Left lung (tissue), 14 donors: ENCODE results near the gene SLC41A3. TPM values are rescaled to one million over a fixed set of nuclear protein-coding genes. Genes with fewer than 3 reads are reported as not detected.

ENCODE experiments used
- ATAC-seq: fragments of 200-7000 bp; cut with Tn5 transposase; one replicate; pipeline ENCODE4 v1.9.1; 2020; ENCODE audit warnings: moderate library complexity
- DNase-seq, 4 donors: peaks; one replicate each; pipeline ENCODE4 v3.0.0-alpha.2; 2013 to 2020
- H3K27ac ChIP-seq, 2 donors: fragments of 200-600 bp; sonication (generic) in 1 of 2; one replicate each; pipeline versions ENCODE4 v1.5.0 to v1.8.0; 2020 to 2021
- H3K27me3 ChIP-seq, 2 donors: fragments of 200-600 bp; sonication (generic) in 1 of 2; one replicate each; pipeline versions ENCODE4 v1.5.0 to v1.8.0; 2020 to 2021
- H3K36me3 ChIP-seq, 2 donors: fragments of 200-600 bp; sonication (generic) in 1 of 2; one replicate each; pipeline versions ENCODE4 v1.5.0 to v1.8.0; 2020 to 2021
- H3K4me1 ChIP-seq, 2 donors: fragments of 200-600 bp; one replicate each; pipeline ENCODE4 v1.8.0; 2021
- H3K4me3 ChIP-seq, 2 donors: fragments of 200-600 bp; sonication (generic) in 1 of 2; one replicate each; pipeline versions ENCODE4 v1.5.0 to v1.8.0; 2020 to 2021; ENCODE audit warnings: mild to moderate bottlenecking in 1 of 2
- H3K9me3 ChIP-seq, 2 donors: fragments of 200-600 bp; sonication (generic) in 1 of 2; one replicate each; pipeline versions ENCODE4 v1.5.0 to v1.8.0; 2020 to 2021
- CTCF ChIP-seq, 2 donors: fragments of 200-600 bp; sonication (generic) in 1 of 2; IDR thresholded peaks; one replicate each; pipeline versions ENCODE4 v1.5.0 to v1.8.0; 2021; ENCODE audit warnings: antibody characterized with exemption in 2 of 2
- intact Hi-C, 2 donors: fragments of 100-400 bp; cut with DNase I; formaldehyde crosslinking; loops; one replicate each; pipeline versions ENCODE4 v1.11.2 to v1.14.2; 2022
- long read RNA-seq, 12 donors: library from polyadenylated mRNA in 2 of 12; unstranded in 2 of 12; transcript quantifications; one replicate each; pipeline ENCODE4 v2.0.0 and lab custom pipeline, GENCODE V29; 2019 to 2026
- polyA plus RNA-seq, 6 donors: library from polyadenylated mRNA; unstranded; fragments of 120-200 nt; gene quantifications; one replicate each; pipeline ENCODE4 v1.2.1, GENCODE V29; 2013; ENCODE audit not compliant: insufficient read length in 6 of 6
- total RNA-seq, 2 donors: library from RNA; stranded (reverse); fragmentation: NEBNext Ultra II Directional; extraction: Animal tissue kit (Norgen Biotek cat#: 25700); gene quantifications; one replicate each; pipeline ENCODE4 v1.2.1, GENCODE V29; 2021
- donor health status: DM: no; HTN: yes; CAD: no.
- donor health status: DM: no; HTN: no; CAD: no.

Gene SLC41A3
- total RNA-seq (10 to 100 TPM; 35.1 to 48.6 TPM), polyA plus RNA-seq (10 to 100 TPM; 52.2 to 69.5 (median 62.8) TPM)
- long read RNA-seq, donor 1, transcript SLC41A3-208 (6 exons, 2,351 nt) = major isoform, 5 of 20 reads
- long read RNA-seq, donor 1, partial matches to known transcripts = 6 of 20 reads
- long read RNA-seq, donor 1, other reads (novel, unspliced or antisense) = 0 of 20 reads
- long read RNA-seq, donor 2, transcript SLC41A3-208 (6 exons, 2,351 nt) = major isoform, 8 of 30 reads
- long read RNA-seq, donor 2, transcript SLC41A3-203 (11 exons, 2,169 nt) = minor isoform, 7 of 30 reads
- long read RNA-seq, donor 2, partial matches to known transcripts = 12 of 30 reads
- long read RNA-seq, donor 2, other reads (novel, unspliced or antisense) = 0 of 30 reads
- long read RNA-seq, donor 3, transcript SLC41A3-203 (11 exons, 2,169 nt) = major isoform, 5 of 10 reads
- long read RNA-seq, donor 3, partial matches to known transcripts = 0 of 10 reads
- long read RNA-seq, donor 3, other reads (novel, unspliced or antisense) = 0 of 10 reads
- long read RNA-seq, donor 4, transcript SLC41A3-203 (11 exons, 2,169 nt) = major isoform, 15 of 24 reads
- long read RNA-seq, donor 4, partial matches to known transcripts = 3 of 24 reads
- long read RNA-seq, donor 4, other reads (novel, unspliced or antisense) = 4 of 24 reads
- long read RNA-seq, donor 5, transcript SLC41A3-208 (6 exons, 2,351 nt) = major isoform, 10 of 20 reads
- long read RNA-seq, donor 5, transcript SLC41A3-203 (11 exons, 2,169 nt) = minor isoform, 5 of 20 reads
- long read RNA-seq, donor 5, partial matches to known transcripts = 0 of 20 reads
- long read RNA-seq, donor 5, other reads (novel, unspliced or antisense) = 0 of 20 reads
- long read RNA-seq, donor 6, transcript SLC41A3-203 (11 exons, 2,169 nt) = major isoform, 5 of 8 reads
- long read RNA-seq, donor 6, partial matches to known transcripts = 0 of 8 reads
- long read RNA-seq, donor 6, other reads (novel, unspliced or antisense) = 0 of 8 reads
- long read RNA-seq, donor 7, transcript SLC41A3-208 (6 exons, 2,351 nt) = major isoform, 8 of 13 reads
- long read RNA-seq, donor 7, partial matches to known transcripts = 0 of 13 reads
- long read RNA-seq, donor 7, other reads (novel, unspliced or antisense) = 0 of 13 reads
- long read RNA-seq, donor 8, transcript SLC41A3-208 (6 exons, 2,351 nt) = major isoform, 12 of 28 reads
- long read RNA-seq, donor 8, partial matches to known transcripts = 6 of 28 reads
- long read RNA-seq, donor 8, other reads (novel, unspliced or antisense) = 0 of 28 reads
- long read RNA-seq, donor 9 = 0 reads
- long read RNA-seq, donor 10, transcript SLC41A3-203 (11 exons, 2,169 nt) = major isoform, 12 of 26 reads
- long read RNA-seq, donor 10, partial matches to known transcripts = 8 of 26 reads
- long read RNA-seq, donor 10, other reads (novel, unspliced or antisense) = 2 of 26 reads
- long read RNA-seq, donor 11, transcript SLC41A3-203 (11 exons, 2,169 nt) = major isoform, 11 of 46 reads
- long read RNA-seq, donor 11, transcript SLC41A3-208 (6 exons, 2,351 nt) = minor isoform, 7 of 46 reads
- long read RNA-seq, donor 11, partial matches to known transcripts = 25 of 46 reads
- long read RNA-seq, donor 11, other reads (novel, unspliced or antisense) = 0 of 46 reads
- long read RNA-seq, donor 12, transcript SLC41A3-203 (11 exons, 2,169 nt) = minor isoform, 5 of 28 reads
- long read RNA-seq, donor 12, transcript SLC41A3-208 (6 exons, 2,351 nt) = major isoform, 13 of 28 reads
- long read RNA-seq, donor 12, partial matches to known transcripts = 5 of 28 reads
- long read RNA-seq, donor 12, other reads (novel, unspliced or antisense) = 0 of 28 reads

- intact Hi-C loops = no loop called here
- DNase-seq (peak; percentile 75 to 97 (median 91)), ATAC-seq (peak; percentile 99)
- Histone ChIP-seq H3K4me1 (peaks cover 0 to 17% of the 10 kb centered on the region in 2 donors), H3K9me3 (no peaks in the 10 kb centered on the region), H3K4me3 (peak within 1 kb of the TSS; percentile 59 to 70), H3K27me3 (no peaks in the 10 kb centered on the region), H3K36me3 (no peaks in the 10 kb centered on the region), H3K27ac (peak within 1 kb of the TSS; percentile 71 to 84)
- TF ChIP-seq CTCF (IDR thresholded peaks at IDR 0.05) = peak in 1 of 2 donors; percentile 36
Measured at GRCh38 chr3:126083913-126084767, at the start of gene SLC41A3. Gene SLC41A3, minus strand, starts transcription at chr3:126084124. Its CDS starts 15,905 bp downstream, at chr3:126068219.

GRCh38 chr3:126133606-126134005, 49.7 kb upstream of the SLC41A3 start:
- ATAC-seq = no peak
- peak in 2 of 4 donors; percentile 24 to 51 for DNase-seq

GRCh38 chr3:126132751-126133511, 49.0 kb upstream of the SLC41A3 start:
- peaks cover 0 to 11% of the 10 kb centered on the region in 2 donors for H3K4me1 ChIP-seq
- peaks cover 0 to 6% of the 10 kb centered on the region in 2 donors for H3K27me3 ChIP-seq
- DNase-seq (no peak), ATAC-seq (no peak)
- H3K27ac ChIP-seq = no peak overlapping the region
- H3K9me3 ChIP-seq = no peaks in the 10 kb centered on the region
- H3K4me3 ChIP-seq = no peak overlapping the region
- H3K36me3 ChIP-seq = no peaks in the 10 kb centered on the region
- no peak for TF ChIP-seq CTCF (IDR thresholded peaks at IDR 0.05)
- intact Hi-C loops = loop anchor here in 1 of 2 donors (5.0 kb wide), 1 partner anchor 259 kb away; the partner anchor contains the start of gene CFAP100

More at GRCh38 chr3:126133606-126134005, 49.7 kb upstream of the SLC41A3 start:
- Histone ChIP-seq H3K27ac (no peak overlapping the region), H3K27me3 (peaks cover 0 to 8% of the 10 kb centered on the region in 2 donors), H3K4me3 (no peak overlapping the region), H3K9me3 (no peaks in the 10 kb centered on the region), H3K4me1 (peaks cover 0 to 11% of the 10 kb centered on the region in 2 donors), H3K36me3 (no peaks in the 10 kb centered on the region)
- intact Hi-C loops = loop anchor here in 1 of 2 donors (5.0 kb wide), 1 partner anchor 259 kb away; the partner anchor contains the start of gene CFAP100
- no peak for TF ChIP-seq CTCF (IDR thresholded peaks at IDR 0.05)
